Measurements from ENCODE around the gene ASGR1. TPM values are rescaled to one million over a fixed set of nuclear protein-coding genes. Genes with fewer than 3 reads are reported as not detected.

The ASGR1 gene
- total RNA-seq, 1 experiment from 2014 or later: 0.95 TPM

DNA sequence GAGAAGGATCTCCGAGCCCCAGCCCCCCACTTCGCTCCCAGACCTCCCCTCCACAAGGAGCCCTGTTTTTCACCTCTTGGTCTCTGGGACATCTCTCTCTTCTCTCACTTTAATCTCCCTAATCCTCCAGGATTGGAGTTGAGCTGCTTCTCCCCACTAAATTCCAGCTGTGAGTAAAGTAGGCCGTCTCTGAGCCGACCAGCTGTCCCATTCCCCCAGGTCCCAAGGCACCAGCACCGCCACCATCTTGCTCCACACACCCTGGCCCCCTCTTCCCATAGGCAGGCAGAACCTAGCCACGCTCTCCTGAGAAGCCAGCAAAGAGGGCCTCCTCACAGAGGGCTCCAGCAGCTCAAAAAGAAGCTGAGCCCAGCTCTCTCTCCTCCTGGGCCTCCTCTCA, 39.6 kb upstream of the ASGR1 start:
- no TSS peak for BruUV-seq (replicated peaks)
- peak overlapping the region; percentile 86; the same call in 1 of the 2 replicates for H3K4me2 ChIP-seq (ENCODE audit: low read length)
- H3K9me3 ChIP-seq (ENCODE audit: low read length): no peaks in the 10 kb centered on the region
- no peaks in the 10 kb centered on the region for H3K27me3 ChIP-seq (ENCODE audit: low read length)
- peaks cover 41% of the 10 kb centered on the region for H3K79me2 ChIP-seq (ENCODE audit: low read length)
- H3K4me1 ChIP-seq (ENCODE audit: insufficient read depth, low read length): peaks cover 34% of the 10 kb centered on the region
- H3K36me3 ChIP-seq (ENCODE audit: low read depth, low read length): peaks cover 25% of the 10 kb centered on the region
- intact Hi-C loops (cut with micrococcal nuclease): no loop called here
- ATAC-seq (no peak), DNase-seq (no peak)
- TF ChIP-seq EZH2 (IDR thresholded peaks at IDR 0.05; ENCODE audit: low read length, unreplicated experiment) (no peak), CTCF (conservative IDR thresholded peaks at IDR 0.05; ENCODE audit: low read depth, low read length) (no peak), EZH2phosphoT487 (IDR thresholded peaks at IDR 0.05; ENCODE audit: borderline replicate concordance, low read length) (no peak)
- no peak overlapping the region for H3K9ac ChIP-seq (ENCODE audit: low read length)
- no peak overlapping the region for H3K4me3 ChIP-seq (ENCODE audit: low read length)
- no peaks in the 10 kb centered on the region for H3K9me2 ChIP-seq (replicated peaks; ENCODE audit: low read length)
- POLR2A ChIA-PET (ENCODE audit: unreplicated experiment): no interaction called here
- H3F3A ChIP-seq (ENCODE audit: low read length, unreplicated experiment): no peaks in the 10 kb centered on the region
- H3K27ac ChIP-seq (ENCODE audit: low read length): no peak overlapping the region
- H2AFZ ChIP-seq (ENCODE audit: low read length): no peak overlapping the region
- CTCF ChIA-PET: no interaction called here
- peaks cover 14% of the 10 kb centered on the region; the same call in 1 of the 2 replicates for H4K20me1 ChIP-seq (ENCODE audit: low read length)

DNA sequence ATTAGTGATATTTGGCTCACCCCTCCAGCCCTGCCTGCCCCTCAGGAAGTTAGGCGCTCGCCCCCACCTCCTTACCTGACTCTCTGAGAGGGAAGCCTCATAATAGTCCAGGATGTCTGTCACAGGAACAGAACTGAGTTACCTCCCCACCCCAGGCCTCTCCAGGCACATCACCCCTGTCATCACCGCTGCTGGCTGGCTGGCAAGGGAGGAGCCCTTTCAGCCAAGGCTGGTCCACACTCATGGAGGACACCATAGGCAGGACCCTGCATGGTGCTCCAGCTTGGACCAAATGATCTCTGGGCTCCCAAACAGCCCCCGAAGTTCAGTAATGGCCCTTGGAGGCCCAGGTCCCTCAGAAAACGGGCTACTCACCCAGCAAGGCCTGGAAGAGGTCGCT, 39.0 kb upstream of the ASGR1 start:
- Histone ChIP-seq H3F3A (ENCODE audit: low read length, unreplicated experiment) (no peaks in the 10 kb centered on the region), H3K27ac (ENCODE audit: low read length) (no peak overlapping the region), H3K4me3 (ENCODE audit: low read length) (no peak overlapping the region), H3K4me2 (ENCODE audit: low read length) (peak overlapping the region; percentile 73; the same call in 1 of the 2 replicates), H3K4me1 (ENCODE audit: insufficient read depth, low read length) (peaks cover 34% of the 10 kb centered on the region), H3K36me3 (ENCODE audit: low read depth, low read length) (peaks cover 19% of the 10 kb centered on the region), H4K20me1 (ENCODE audit: low read length) (peaks cover 14% of the 10 kb centered on the region; the same call in 1 of the 2 replicates), H3K9ac (ENCODE audit: low read length) (no peak overlapping the region), H3K9me2 (replicated peaks; ENCODE audit: low read length) (no peaks in the 10 kb centered on the region), H3K9me3 (ENCODE audit: low read length) (no peaks in the 10 kb centered on the region), H3K27me3 (ENCODE audit: low read length) (no peaks in the 10 kb centered on the region), H2AFZ (ENCODE audit: low read length) (peak overlapping the region; percentile 65; the same call in 1 of the 2 replicates), H3K79me2 (ENCODE audit: low read length) (peaks cover 47% of the 10 kb centered on the region)
- ChIA-PET CTCF (no interaction called here), POLR2A (ENCODE audit: unreplicated experiment) (no interaction called here)
- intact Hi-C loops (cut with micrococcal nuclease): no loop called here
- TF ChIP-seq EZH2 (IDR thresholded peaks at IDR 0.05; ENCODE audit: low read length, unreplicated experiment) (no peak), CTCF (conservative IDR thresholded peaks at IDR 0.05; ENCODE audit: low read depth, low read length) (no peak), EZH2phosphoT487 (IDR thresholded peaks at IDR 0.05; ENCODE audit: borderline replicate concordance, low read length) (no peak)
- BruUV-seq (replicated peaks): no TSS peak
- ATAC-seq (no peak), DNase-seq (no peak)

DNA sequence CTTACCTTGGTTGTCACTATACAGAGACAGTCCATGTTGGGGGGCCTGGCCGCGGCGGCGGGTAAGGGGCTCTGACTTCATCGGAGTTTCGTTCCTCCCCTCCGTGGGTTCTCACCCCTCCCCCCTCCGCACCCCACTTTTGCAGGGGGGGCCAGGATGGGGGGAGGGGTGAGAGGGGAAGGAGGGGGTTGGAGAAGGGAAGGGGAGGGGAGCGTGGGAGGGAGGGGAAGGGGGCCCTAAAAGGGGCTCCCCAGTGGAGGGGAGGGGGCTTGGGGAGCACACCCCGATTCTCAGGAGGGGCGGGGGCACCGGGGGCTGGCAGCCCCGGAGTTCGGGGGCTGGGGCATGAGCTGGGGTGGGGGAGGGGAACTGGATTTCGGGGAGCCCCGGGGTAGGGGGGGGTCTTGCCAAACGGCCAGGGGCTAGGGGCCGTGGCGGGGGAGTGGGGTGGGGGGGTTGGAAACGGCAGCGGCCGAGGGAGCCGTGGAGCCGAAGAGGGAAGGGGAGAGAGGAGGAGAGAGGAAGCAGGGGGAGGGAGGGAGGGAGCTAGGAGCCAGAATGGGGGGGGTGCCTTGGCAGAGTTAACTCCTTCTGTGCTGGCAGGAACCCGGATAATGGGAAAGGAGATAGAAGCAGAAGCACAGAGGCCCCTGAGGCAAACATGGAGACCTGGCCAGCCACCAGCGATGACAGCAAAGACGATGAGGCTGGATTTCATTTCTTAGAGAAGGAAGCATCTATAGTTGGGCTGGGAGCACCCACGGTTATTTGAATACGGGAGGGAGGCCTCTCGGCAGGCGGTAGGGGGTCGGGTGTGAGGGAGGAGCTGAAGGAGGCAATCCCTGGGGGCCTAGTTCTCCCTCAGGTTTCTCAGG, 38.2 kb upstream of the ASGR1 start:
- ChIA-PET POLR2A (ENCODE audit: unreplicated experiment) (interaction anchor here (0.5 kb wide), 1 partner anchor 165 kb away, joined by 3 read pairs; no protein-coding TSS in a partner anchor), CTCF (no interaction called here)
- H3K4me2 ChIP-seq (ENCODE audit: low read length): peak overlapping the region; percentile 86
- H3F3A ChIP-seq (ENCODE audit: low read length, unreplicated experiment): no peaks in the 10 kb centered on the region
- H3K9me3 ChIP-seq (ENCODE audit: low read length): no peaks in the 10 kb centered on the region
- H3K36me3 ChIP-seq (ENCODE audit: low read depth, low read length): peaks cover 11% of the 10 kb centered on the region
- no peaks in the 10 kb centered on the region for H3K27me3 ChIP-seq (ENCODE audit: low read length)
- H2AFZ ChIP-seq (ENCODE audit: low read length): peak overlapping the region; percentile 65; the same call in 1 of the 2 replicates
- intact Hi-C loops (cut with micrococcal nuclease): no loop called here
- H3K79me2 ChIP-seq (ENCODE audit: low read length): peaks cover 42% of the 10 kb centered on the region
- DNase-seq: peak; percentile 45
- peak overlapping the region; percentile 65 for H3K4me3 ChIP-seq (ENCODE audit: low read length)
- peaks cover 34% of the 10 kb centered on the region for H3K4me1 ChIP-seq (ENCODE audit: insufficient read depth, low read length)
- BruUV-seq (replicated peaks): no TSS peak
- no peaks in the 10 kb centered on the region for H3K9me2 ChIP-seq (replicated peaks; ENCODE audit: low read length)
- peak overlapping the region; percentile 48; the same call in 1 of the 2 replicates for H3K9ac ChIP-seq (ENCODE audit: low read length)
- ATAC-seq: no peak
- TF ChIP-seq EZH2phosphoT487 (IDR thresholded peaks at IDR 0.05; ENCODE audit: borderline replicate concordance, low read length) (no peak), EZH2 (IDR thresholded peaks at IDR 0.05; ENCODE audit: low read length, unreplicated experiment) (no peak), CTCF (conservative IDR thresholded peaks at IDR 0.05; ENCODE audit: low read depth, low read length) (no peak)
- no peak overlapping the region for H3K27ac ChIP-seq (ENCODE audit: low read length)
- peaks cover 11% of the 10 kb centered on the region; the same call in 1 of the 2 replicates for H4K20me1 ChIP-seq (ENCODE audit: low read length)
